ENCODE results near the gene COPA. TPM values are rescaled to one million over a fixed set of nuclear protein-coding genes. Genes with fewer than 3 reads are reported as not detected.

Gene COPA
- total RNA-seq, 1 donor from 2014 or later, result 125 TPM

DNA sequence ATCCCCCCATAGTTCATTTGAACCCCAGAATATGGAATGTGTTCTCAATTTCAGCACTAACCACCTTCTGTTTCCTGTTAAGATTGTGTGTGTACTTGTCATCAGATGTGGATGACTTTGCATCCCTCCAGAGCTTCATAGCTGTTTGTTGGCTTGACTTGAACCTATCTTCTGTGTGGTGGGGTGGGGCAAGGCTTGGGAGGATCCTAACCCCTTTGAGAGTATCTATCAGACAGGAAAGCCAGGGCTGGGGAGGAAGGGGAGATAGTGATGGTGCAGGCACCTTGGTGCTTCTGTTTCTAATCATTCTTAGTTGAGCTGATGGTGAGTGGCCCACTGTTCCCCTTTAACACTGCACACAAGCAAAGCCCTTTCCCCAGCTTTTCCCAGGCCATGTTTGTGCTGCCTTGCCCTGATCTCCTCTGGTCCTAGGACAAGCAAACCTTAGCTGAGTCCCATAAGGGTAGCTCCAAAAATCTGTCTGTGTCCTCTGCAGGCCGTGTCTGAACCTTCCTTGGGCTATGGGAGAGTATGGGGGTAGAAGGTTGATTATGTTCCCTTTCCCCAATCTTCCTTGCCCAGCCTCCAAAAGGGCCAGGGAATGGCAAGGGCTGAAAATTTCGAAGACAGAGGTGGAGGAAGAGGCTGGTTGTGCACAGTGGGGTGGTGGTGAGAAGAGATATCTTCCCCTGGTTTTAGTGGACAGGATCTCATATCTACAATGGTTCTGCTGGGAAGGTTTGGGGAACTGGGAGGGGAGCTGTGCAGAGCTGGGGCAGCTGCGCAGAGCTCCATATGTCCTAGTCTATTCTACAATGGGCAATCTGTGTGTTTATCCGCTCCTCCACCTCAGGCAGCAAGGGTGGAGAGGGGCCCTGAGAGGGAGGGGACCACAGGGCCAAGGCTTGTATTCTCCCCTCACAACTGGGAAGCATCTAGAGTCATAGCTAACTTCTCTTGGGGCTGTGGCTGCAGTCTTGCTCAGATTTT, 25.2 kb upstream of the COPA start:
- Mint-ChIP-seq H3K27me3 (no peaks in the 10 kb centered on the region), H3K36me3 (ENCODE audit: low read depth) (no peaks in the 10 kb centered on the region), H3K27ac (no peak overlapping the region), H3K9me3 (no peaks in the 10 kb centered on the region), H3K4me1 (no peaks in the 10 kb centered on the region), H3K4me3 (no peak overlapping the region)
- intact Hi-C loops (cut with micrococcal nuclease), result no loop called here
- DNase-seq, result no peak

DNA sequence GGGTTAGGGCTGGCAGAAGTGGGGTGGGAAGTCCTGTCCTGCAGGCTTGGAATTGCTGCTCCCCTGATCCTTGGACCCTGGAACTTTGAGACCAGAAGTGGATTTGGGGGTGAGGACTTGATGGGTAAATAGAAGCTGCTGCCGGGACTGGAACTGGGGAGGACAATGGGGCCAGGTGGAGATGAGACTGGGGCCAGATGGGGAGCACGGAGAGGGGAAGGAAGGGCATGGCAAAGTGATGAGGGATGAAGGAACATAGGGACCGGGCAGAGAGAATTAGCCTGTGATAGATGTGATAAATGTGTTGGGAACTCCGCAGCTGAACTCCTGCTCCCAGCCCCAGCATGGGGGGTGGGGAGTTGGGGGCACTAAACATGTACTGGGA, 24.5 kb upstream of the COPA start:
- H3K27me3 Mint-ChIP-seq, result no peaks in the 10 kb centered on the region
- no peak overlapping the region for H3K27ac Mint-ChIP-seq
- no peaks in the 10 kb centered on the region for H3K4me1 Mint-ChIP-seq
- no peak for DNase-seq
- no peak overlapping the region for H3K4me3 Mint-ChIP-seq
- no peaks in the 10 kb centered on the region for H3K9me3 Mint-ChIP-seq
- intact Hi-C loops (cut with micrococcal nuclease), result no loop called here
- no peaks in the 10 kb centered on the region for H3K36me3 Mint-ChIP-seq (ENCODE audit: low read depth)

DNA sequence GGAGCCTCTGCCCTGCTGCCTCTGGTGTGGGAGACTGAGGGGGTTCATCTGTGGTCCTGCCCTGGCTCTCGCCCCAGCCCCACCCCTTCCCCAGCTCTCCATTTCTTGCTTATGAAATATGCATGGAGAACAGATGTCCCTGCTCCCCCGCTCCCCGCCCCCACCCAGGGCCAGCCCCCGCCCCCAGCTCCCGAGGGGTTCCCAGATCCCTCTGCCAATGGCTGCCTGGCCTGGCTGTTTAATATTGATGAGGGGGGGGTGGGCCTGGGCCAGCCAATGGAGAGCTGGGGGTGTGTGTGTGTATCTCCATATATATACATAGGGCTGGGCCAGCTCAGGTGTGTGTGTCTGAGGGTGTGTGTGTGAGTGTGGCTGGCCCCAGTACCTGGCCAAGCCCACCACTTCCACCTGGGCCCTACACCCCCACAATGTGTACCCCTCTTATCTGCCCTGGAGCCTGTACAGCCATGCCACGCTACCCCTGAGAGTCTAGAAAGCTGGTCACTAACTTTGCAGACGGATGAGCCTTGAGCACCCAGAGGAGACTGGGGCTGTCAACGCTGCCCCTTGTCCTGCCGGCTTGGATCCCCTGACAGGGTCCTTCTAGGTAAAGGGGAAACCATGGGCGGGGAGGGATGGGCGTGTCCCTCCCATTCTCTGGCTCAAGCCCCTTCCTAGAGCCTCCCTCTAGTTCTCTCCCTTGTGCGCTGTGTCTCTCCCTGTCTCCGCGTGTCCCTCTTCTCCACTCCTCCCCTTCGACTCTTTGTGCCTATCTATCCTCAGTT, 23.9 kb upstream of the COPA start, which contains the start of gene NHLH1:
Gene NHLH1, plus strand, starts transcription at position 341 of the 785 bp plus-strand sequence. CDS start 3,661 bp downstream, outside the sequence.
- no peaks in the 10 kb centered on the region for H3K36me3 Mint-ChIP-seq (ENCODE audit: low read depth)
- H3K4me1 Mint-ChIP-seq, result no peaks in the 10 kb centered on the region
- no peaks in the 10 kb centered on the region for H3K27me3 Mint-ChIP-seq
- DNase-seq, result no peak
- intact Hi-C loops (cut with micrococcal nuclease), result no loop called here
- no peak within 1 kb of the TSS for H3K4me3 Mint-ChIP-seq
- H3K27ac Mint-ChIP-seq, result no peak within 1 kb of the TSS
- no peaks in the 10 kb centered on the region for H3K9me3 Mint-ChIP-seq

- H3K36me3 Mint-ChIP-seq (ENCODE audit: low read depth), result peaks cover 5% of the 10 kb centered on the region
- H3K27ac Mint-ChIP-seq, result no peak overlapping the region
- H3K4me3 Mint-ChIP-seq, result no peak overlapping the region
- intact Hi-C loops (cut with micrococcal nuclease), result no loop called here
- no peaks in the 10 kb centered on the region for H3K27me3 Mint-ChIP-seq
- H3K4me1 Mint-ChIP-seq, result no peaks in the 10 kb centered on the region
- H3K9me3 Mint-ChIP-seq, result no peaks in the 10 kb centered on the region
- no peak for DNase-seq
These were observed 22.3 kb upstream of the COPA start for GRCh38 chr1:160365325-160365724.

- no peak for DNase-seq
- Mint-ChIP-seq H3K36me3 (ENCODE audit: low read depth) (peaks cover 9% of the 10 kb centered on the region), H3K4me3 (no peak overlapping the region), H3K27ac (no peak overlapping the region), H3K9me3 (no peaks in the 10 kb centered on the region), H3K27me3 (no peaks in the 10 kb centered on the region), H3K4me1 (no peaks in the 10 kb centered on the region)
- intact Hi-C loops (cut with micrococcal nuclease), result no loop called here
These were observed 21.1 kb upstream of the COPA start for GRCh38 chr1:160363951-160364735.

DNA sequence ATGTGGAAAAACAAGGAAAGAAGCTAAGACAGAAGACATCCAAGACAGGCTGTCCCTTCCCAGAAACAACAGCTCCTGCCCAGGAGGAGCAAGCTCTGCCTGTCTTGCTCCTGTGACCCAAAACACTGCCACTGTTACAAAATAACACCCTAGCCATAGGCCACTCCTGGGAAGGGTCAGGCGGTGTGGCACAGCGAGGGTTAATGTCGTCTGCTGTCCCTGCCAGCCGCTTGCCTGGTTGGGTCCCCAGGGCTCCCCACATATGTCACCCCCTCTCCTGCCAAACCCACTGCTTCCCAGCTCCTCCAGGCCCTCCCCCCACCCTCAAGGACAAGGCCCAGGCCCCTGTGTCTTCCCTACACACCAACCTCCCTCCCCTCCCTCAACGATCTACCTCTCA, 20.0 kb upstream of the COPA start:
- H3K4me3 Mint-ChIP-seq, result no peak overlapping the region
- no peaks in the 10 kb centered on the region for H3K27me3 Mint-ChIP-seq
- H3K4me1 Mint-ChIP-seq, result no peaks in the 10 kb centered on the region
- no peaks in the 10 kb centered on the region for H3K9me3 Mint-ChIP-seq
- no peak for DNase-seq
- H3K27ac Mint-ChIP-seq, result no peak overlapping the region
- intact Hi-C loops (cut with micrococcal nuclease), result no loop called here
- H3K36me3 Mint-ChIP-seq (ENCODE audit: low read depth), result peaks cover 18% of the 10 kb centered on the region

GRCh38 chr1:160362168-160362957, 19.3 kb upstream of the COPA start:
- Mint-ChIP-seq H3K27ac (no peak overlapping the region), H3K4me1 (no peaks in the 10 kb centered on the region), H3K36me3 (ENCODE audit: low read depth) (peaks cover 23% of the 10 kb centered on the region), H3K27me3 (no peaks in the 10 kb centered on the region), H3K4me3 (no peak overlapping the region), H3K9me3 (no peaks in the 10 kb centered on the region)
- intact Hi-C loops (cut with micrococcal nuclease), result no loop called here
- no peak for DNase-seq

- no peak overlapping the region for H3K4me3 Mint-ChIP-seq
- H3K9me3 Mint-ChIP-seq, result no peaks in the 10 kb centered on the region
- H3K27ac Mint-ChIP-seq, result no peak overlapping the region
These were observed 18.7 kb upstream of the COPA start for GRCh38 chr1:160361814-160362167.

DNA sequence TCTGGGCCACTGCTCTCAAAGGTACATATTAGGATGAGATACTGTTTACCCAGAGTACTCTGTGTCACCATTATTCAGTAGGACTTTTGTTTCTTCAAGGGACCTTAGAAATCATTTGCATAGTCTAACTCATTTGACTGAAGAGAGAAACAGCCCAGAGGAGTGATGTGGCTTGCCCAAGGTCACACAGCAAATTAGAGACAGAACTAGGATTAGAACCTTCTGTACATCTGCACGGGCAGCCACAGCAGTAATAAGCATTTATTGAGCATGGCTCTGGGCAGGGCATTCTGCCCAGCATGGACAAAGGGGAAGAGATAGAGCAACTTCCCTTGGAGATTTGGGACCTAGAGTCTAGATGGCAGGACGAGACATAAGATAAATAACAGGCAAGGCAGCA, 18.1 kb upstream of the COPA start:
- Mint-ChIP-seq H3K27ac (no peak overlapping the region), H3K27me3 (no peaks in the 10 kb centered on the region), H3K4me3 (no peak overlapping the region), H3K9me3 (no peaks in the 10 kb centered on the region), H3K36me3 (ENCODE audit: low read depth) (peaks cover 34% of the 10 kb centered on the region), H3K4me1 (no peaks in the 10 kb centered on the region)
- no peak for DNase-seq
- intact Hi-C loops (cut with micrococcal nuclease), result no loop called here

More at GRCh38 chr1:160361814-160362167, 18.7 kb upstream of the COPA start:
- Mint-ChIP-seq H3K4me1 (no peaks in the 10 kb centered on the region), H3K27me3 (no peaks in the 10 kb centered on the region), H3K36me3 (ENCODE audit: low read depth) (peaks cover 28% of the 10 kb centered on the region)
- intact Hi-C loops (cut with micrococcal nuclease), result no loop called here
- DNase-seq, result no peak

DNA sequence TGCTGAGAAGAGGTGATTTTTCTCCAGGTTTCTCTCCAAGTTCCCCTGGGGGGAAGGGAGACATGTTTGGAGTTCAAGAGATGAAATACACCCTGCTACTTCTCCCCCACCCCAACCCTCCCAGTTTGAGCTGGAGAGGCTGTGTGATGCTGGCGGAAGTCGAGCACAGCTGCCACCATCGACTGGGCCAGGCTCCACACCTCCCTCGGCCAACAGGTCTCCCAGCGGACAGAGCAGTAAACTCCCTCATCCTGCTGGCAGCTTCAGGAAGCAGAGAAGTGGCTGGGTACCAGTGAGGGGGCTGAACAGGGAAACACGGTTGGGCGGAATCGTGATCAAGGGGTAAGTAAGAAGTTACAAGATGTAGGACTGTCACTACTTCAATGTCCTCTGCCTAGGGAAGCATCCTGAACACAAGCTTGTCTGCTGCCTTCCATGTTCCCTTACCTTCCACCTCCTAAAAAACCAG, 17.2 kb upstream of the COPA start:
- Mint-ChIP-seq H3K27me3 (no peaks in the 10 kb centered on the region), H3K27ac (no peak overlapping the region), H3K9me3 (no peaks in the 10 kb centered on the region), H3K36me3 (ENCODE audit: low read depth) (peaks cover 43% of the 10 kb centered on the region), H3K4me1 (no peaks in the 10 kb centered on the region), H3K4me3 (no peak overlapping the region)
- intact Hi-C loops (cut with micrococcal nuclease), result no loop called here
- no peak for DNase-seq

DNA sequence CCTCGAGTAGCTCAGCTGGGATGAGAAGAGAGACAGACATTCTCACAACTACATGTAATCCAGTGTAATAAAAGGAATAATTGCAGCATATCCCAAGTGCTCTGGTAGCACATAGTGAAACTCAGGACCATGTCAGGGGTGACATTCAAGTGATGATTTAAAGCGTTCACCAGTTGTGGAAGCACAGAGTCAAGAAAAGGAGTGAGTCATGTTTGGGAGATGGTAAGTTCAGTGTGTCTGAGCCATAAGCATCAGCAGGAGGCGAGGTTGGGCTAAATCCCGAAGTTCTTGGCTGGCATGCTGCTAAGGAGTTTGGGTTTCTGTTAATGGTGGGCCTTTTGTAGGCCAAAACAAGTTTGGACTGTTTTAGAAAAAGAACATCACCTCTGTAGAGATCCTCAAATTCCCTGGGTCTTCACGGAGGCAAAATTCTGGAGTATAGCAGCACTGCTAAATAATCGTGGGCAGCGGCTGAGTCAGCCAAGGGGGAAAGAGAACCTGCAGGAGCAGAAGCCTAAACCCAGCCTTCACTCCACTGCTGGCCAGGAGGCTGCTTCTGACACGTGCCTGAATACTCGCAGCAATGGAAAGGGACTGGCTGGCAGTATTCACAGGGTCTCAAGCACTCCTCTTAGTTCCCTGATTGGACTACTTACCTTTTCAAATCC, 16.6 kb upstream of the COPA start:
- no peaks in the 10 kb centered on the region for H3K27me3 Mint-ChIP-seq
- peaks cover 47% of the 10 kb centered on the region for H3K36me3 Mint-ChIP-seq (ENCODE audit: low read depth)
- H3K27ac Mint-ChIP-seq, result no peak overlapping the region
- no peak for DNase-seq
- H3K4me3 Mint-ChIP-seq, result no peak overlapping the region
- intact Hi-C loops (cut with micrococcal nuclease), result no loop called here
- H3K9me3 Mint-ChIP-seq, result no peaks in the 10 kb centered on the region
- no peaks in the 10 kb centered on the region for H3K4me1 Mint-ChIP-seq

DNA sequence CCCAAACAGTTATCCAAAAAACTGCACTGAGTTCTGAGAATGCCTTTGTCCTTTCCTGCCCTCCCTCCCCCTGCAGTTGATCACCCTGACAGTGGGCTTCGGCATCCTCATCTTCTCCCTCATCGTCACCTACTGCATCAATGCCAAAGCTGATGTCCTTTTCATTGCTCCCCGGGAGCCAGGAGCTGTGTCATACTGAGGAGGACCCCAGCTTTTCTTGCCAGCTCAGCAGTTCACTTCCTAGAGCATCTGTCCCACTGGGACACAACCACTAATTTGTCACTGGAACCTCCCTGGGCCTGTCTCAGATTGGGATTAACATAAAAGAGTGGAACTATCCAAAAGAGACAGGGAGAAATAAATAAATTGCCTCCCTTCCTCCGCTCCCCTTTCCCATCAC, 15.0 kb upstream of the COPA start:
- intact Hi-C loops (cut with micrococcal nuclease), result no loop called here
- no peak for DNase-seq
- Mint-ChIP-seq H3K4me3 (no peak overlapping the region), H3K4me1 (no peaks in the 10 kb centered on the region), H3K9me3 (no peaks in the 10 kb centered on the region), H3K36me3 (ENCODE audit: low read depth) (peaks cover 62% of the 10 kb centered on the region), H3K27me3 (no peaks in the 10 kb centered on the region), H3K27ac (no peak overlapping the region)
